ENCODE results near the gene FAM184A.
"Not testable (repeated sequence)": the region's sequence is repeated elsewhere in the genome, so short reads cannot be mapped to it uniquely, and the experiment has no call there.

Gene FAM184A

GRCh38 chr6:119012521-119012920, 65.9 kb downstream of the FAM184A start:
- DNase-seq (ENCODE audit: low spot score): no peak
- TF ChIP-seq, protein P1, sequence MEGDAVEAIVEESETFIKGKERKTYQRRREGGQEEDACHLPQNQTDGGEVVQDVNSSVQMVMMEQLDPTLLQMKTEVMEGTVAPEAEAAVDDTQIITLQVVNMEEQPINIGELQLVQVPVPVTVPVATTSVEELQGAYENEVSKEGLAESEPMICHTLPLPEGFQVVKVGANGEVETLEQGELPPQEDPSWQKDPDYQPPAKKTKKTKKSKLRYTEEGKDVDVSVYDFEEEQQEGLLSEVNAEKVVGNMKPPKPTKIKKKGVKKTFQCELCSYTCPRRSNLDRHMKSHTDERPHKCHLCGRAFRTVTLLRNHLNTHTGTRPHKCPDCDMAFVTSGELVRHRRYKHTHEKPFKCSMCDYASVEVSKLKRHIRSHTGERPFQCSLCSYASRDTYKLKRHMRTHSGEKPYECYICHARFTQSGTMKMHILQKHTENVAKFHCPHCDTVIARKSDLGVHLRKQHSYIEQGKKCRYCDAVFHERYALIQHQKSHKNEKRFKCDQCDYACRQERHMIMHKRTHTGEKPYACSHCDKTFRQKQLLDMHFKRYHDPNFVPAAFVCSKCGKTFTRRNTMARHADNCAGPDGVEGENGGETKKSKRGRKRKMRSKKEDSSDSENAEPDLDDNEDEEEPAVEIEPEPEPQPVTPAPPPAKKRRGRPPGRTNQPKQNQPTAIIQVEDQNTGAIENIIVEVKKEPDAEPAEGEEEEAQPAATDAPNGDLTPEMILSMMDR (IDR thresholded peaks at IDR 0.05; ENCODE audit: extremely low read depth, missing control alignments): no peak

DNA sequence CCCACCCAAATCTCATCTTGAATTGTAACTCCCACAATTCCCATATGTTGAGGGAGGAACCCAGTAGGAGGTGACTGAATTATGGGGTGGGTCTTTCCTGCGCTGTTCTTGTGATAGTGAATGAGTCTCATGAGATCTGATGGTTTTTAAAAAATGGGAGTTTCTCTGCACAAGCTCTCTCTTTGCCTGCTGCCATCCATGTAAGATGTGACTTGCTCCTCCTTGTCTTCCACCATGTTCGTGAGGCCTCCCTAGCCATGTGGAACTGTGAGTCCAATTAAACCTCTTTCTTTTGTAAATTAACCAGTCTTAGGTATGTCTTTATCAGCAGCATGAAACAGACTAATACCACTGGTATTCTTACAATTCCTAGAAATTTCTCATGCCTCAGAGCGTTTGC, 69.2 kb downstream of the FAM184A start:
- DNase-seq (ENCODE audit: low spot score): not testable (repeated sequence)

DNA sequence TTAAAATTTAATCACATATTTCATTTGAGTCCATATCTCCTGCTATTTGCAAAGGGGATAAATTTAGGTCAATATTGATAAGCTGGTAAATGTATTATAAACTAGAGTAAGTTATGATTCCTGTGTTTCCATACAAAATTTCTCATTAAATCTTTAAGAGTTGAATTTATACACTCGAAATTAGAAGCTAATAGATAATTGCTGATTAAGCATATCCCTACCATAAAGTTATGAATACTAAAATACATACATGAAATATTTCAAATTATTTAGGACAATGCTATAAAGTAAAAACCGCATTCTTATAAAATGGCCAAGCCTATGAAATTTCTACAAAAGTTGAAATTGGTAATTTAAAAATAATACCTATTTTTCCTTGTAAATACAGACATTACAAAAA, 71.5 kb downstream of the FAM184A start:
- no peak for DNase-seq (ENCODE audit: low spot score)
- TF ChIP-seq, protein P1 (IDR thresholded peaks at IDR 0.05; ENCODE audit: extremely low read depth, missing control alignments): no peak

DNA sequence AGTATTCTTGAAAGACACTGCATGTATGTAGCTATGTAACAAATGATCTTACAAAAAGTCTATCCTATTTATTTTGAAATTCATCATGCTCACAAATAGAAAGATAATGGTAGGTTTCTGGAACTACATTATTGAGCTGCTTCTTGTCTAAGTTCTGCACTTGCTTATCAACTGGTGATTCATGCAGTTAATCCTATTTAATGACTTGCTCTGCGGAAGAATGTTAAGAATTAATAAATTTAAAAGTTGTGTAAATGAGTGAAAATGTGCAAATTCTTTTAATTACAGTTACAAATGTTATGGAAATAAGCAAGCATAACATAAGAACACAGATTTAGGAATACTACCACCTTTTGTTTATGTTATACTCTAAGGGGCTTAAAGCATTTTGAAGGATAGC, 76.4 kb downstream of the FAM184A start:
- no peak for DNase-seq (ENCODE audit: low spot score)
- TF ChIP-seq, protein P1 (IDR thresholded peaks at IDR 0.05; ENCODE audit: extremely low read depth, missing control alignments): no peak

DNA sequence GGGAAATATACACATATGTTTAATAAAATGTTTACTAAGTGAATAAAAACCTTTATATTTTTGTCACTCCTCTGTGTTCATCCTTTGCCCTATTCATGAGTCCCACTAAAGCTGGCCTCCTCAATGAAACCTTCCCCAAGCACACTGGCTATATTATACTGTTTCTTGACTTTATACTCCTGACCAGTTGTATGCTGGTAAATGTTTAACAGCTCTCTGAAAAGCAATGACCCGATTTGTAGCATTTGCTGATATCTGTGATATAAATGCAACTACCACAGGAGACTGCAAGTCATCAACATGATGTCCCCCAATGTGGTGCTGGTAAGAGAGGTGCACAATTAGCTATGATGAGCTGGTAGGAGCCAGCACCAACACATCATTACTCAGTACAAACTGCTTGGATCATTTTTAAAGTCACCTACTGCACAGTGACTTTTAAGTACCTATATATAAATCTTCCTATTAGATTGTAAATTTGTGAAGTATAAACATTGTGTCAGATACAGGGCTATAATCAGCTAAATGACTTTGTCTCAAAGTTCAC, 78.9 kb downstream of the FAM184A start:
- TF ChIP-seq, protein P1 (IDR thresholded peaks at IDR 0.05; ENCODE audit: extremely low read depth, missing control alignments): no peak
- DNase-seq (ENCODE audit: low spot score): no peak

DNA sequence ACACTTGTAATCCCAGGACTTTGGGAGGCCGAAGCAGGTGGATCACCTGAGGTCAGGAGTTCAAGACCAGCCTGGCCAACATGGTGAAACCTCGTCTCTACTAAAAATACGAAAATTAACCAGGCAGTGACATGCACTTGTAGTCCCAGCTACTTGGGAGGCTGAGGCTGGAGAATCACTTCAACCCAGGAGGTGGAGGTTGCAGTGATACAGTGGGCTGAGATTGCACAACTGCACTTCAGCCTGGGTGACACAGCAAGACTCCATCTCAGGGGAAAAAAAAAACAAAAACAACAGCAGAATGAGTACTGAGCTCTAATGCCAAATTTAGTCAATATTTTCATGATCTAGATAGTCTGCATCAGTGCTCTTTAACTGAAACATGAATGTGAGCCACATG, 81.0 kb downstream of the FAM184A start:
- not testable (repeated sequence) for DNase-seq (ENCODE audit: low spot score)

DNA sequence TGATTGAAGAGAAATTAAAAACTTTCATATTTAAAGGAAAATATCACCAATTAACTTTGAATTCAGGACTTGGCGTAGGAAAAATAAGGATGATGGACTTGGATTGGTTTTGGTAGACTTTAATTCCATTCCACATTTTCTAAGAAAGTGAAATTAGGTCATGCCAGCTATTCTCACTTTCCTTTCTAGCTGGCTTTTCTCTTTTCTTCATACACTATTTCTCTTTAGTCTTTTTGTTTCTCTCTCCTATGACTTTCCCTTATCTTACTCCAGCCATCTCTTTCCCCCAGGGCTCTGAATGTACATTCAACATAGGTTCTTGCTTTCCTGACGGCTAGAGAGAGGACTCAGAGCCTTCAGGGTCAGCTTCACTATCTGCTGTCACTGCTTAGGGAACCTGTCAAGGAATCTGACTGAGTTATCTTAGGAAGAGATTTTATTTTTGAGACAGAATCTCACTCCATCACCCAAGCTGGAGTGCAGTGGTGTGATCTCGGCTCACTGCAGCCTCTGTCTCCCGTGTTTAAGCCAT, 82.1 kb downstream of the FAM184A start:
- no peak for DNase-seq (ENCODE audit: low spot score)
- TF ChIP-seq, protein P1 (IDR thresholded peaks at IDR 0.05; ENCODE audit: extremely low read depth, missing control alignments): no peak

GRCh38 chr6:118993803-118994251, 84.6 kb downstream of the FAM184A start:
- TF ChIP-seq, protein P1 (IDR thresholded peaks at IDR 0.05; ENCODE audit: extremely low read depth, missing control alignments): no peak
- no peak for DNase-seq (ENCODE audit: low spot score)
